Measurements from ENCODE around the gene CSTPP1. TPM values are rescaled to one million over a fixed set of nuclear protein-coding genes. Genes with fewer than 3 reads are reported as not detected.

CSTPP1 gene
- total and polyA plus RNA-seq, 2 of the 4 experiments (the other 2 are of a cell fraction): 22.0 to 35.7 TPM

GRCh38 chr11:47111318-47111804 lies 174.8 kb downstream of the CSTPP1 start:
- Histone ChIP-seq H3K4me3 (ENCODE audit: insufficient read depth, low read depth, low read length) (no peak overlapping the region), H4K8ac (ENCODE audit: low read depth in 2 of 2, low read length in 2 of 2) (no peak overlapping the region), H2BK20ac (ENCODE audit: low read depth, low read length) (no peak overlapping the region), H3K4ac (ENCODE audit: low read depth, low read length) (no peak overlapping the region), H3K4me2 (ENCODE audit: low read depth, low read length) (no peak overlapping the region), H3K9ac (ENCODE audit: low read depth, low read length) (no peak overlapping the region), H3K27me3 (ENCODE audit: control insufficient read depth, insufficient read depth, low read length) (no peaks in the 10 kb centered on the region), H3K14ac (replicated peaks; ENCODE audit: low read depth, low read length) (no peak overlapping the region), H3K9me3 (ENCODE audit: control insufficient read depth, insufficient read depth, low read length) (no peaks in the 10 kb centered on the region), H3K27ac (ENCODE audit: insufficient read depth, low read length) (no peak overlapping the region), H4K20me1 (ENCODE audit: insufficient read depth, low read length) (no peaks in the 10 kb centered on the region), H2AFZ (replicated peaks; ENCODE audit: low read length, poor library complexity) (no peak overlapping the region), H4K91ac (ENCODE audit: insufficient read depth, low read depth, low read length) (no peak overlapping the region), H3K23ac (ENCODE audit: low read depth, low read length) (no peak overlapping the region), H3K56ac (ENCODE audit: extremely low read depth, insufficient read depth, low read length) (no peak overlapping the region), H2AK9ac (replicated peaks; ENCODE audit: low read depth, low read length, poor library complexity) (no peak overlapping the region), H2AK5ac (ENCODE audit: low read depth, low read length) (no peak overlapping the region), H2BK120ac (ENCODE audit: low read depth, low read length) (no peak overlapping the region), H3K18ac (ENCODE audit: low read depth, low read length) (no peak overlapping the region), H3K79me1 (ENCODE audit: low read depth in 1 of 2, low read length in 2 of 2) (peaks cover 3 to 4% of the 10 kb centered on the region in 2 experiments; a peak in 1 of 4 replicates), H3K9me1 (ENCODE audit: insufficient read depth, low read length) (peaks cover 10% of the 10 kb centered on the region; the same call in 1 of the 2 replicates), H3K4me1 (ENCODE audit: control insufficient read depth, insufficient read depth, low read length) (peaks cover 6% of the 10 kb centered on the region), H3K36me3 (ENCODE audit: control insufficient read depth, insufficient read depth, low read length) (no peaks in the 10 kb centered on the region), H2BK5ac (ENCODE audit: low read depth, low read length, poor library complexity, severe bottlenecking) (no peak overlapping the region), H2BK15ac (ENCODE audit: low read depth, low read length) (no peak overlapping the region), H4K5ac (ENCODE audit: low read depth, low read length) (no peak overlapping the region)
- 90% methylated on average over 6 of the region's 8 CpGs; no CpG with 5 or more reads in 1 of the 2 experiments for WGBS, 2 experiments (ENCODE audit: extremely low coverage in 2 of 2, insufficient read length in 1 of 2)
- ChIA-PET CTCF (interaction anchor here (0.6 kb wide), 1 partner anchor 17 kb away, joined by 3 read pairs; no protein-coding TSS in a partner anchor), POLR2A (ENCODE audit: unreplicated experiment) (no interaction called here)
- ATAC-seq (ENCODE audit: low read depth) (no peak), DNase-seq (no peak)
- in situ Hi-C loops (cut with MboI; ENCODE audit: low sequenced_read_pairs) (no loop called here), intact Hi-C loops (cut with micrococcal nuclease) (no loop called here), dilution Hi-C loops (cut with HindIII; ENCODE audit: low sequenced_read_pairs, unreplicated experiment) (no loop called here)
- no TSS peak for BruUV-seq (replicated peaks)
- TF ChIP-seq FOS (IDR thresholded peaks at IDR 0.05; ENCODE audit: low read depth, low read length) (no peak), MAZ (IDR thresholded peaks at IDR 0.05; ENCODE audit: borderline replicate concordance, low read depth, low read length) (no peak), RAD21 (IDR thresholded peaks at IDR 0.05; ENCODE audit: low read length) (no peak), NFE2L2 (IDR thresholded peaks at IDR 0.05; ENCODE audit: low read depth, low read length) (no peak), RFX5 (IDR thresholded peaks at IDR 0.05; ENCODE audit: low read depth, low read length) (no peak), MAFK (IDR thresholded peaks at IDR 0.05; ENCODE audit: low read depth, low read length) (no peak), MXI1 (IDR thresholded peaks at IDR 0.05; ENCODE audit: borderline replicate concordance, low read depth, low read length) (no peak), POLR2A (IDR thresholded peaks at IDR 0.05; ENCODE audit: low read depth, low read length) (no peak), CHD1 (IDR thresholded peaks at IDR 0.05; ENCODE audit: low read depth, low read length) (no peak)
- TF ChIP-seq, protein P1, sequence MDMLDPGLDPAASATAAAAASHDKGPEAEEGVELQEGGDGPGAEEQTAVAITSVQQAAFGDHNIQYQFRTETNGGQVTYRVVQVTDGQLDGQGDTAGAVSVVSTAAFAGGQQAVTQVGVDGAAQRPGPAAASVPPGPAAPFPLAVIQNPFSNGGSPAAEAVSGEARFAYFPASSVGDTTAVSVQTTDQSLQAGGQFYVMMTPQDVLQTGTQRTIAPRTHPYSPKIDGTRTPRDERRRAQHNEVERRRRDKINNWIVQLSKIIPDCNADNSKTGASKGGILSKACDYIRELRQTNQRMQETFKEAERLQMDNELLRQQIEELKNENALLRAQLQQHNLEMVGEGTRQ (IDR thresholded peaks at IDR 0.05; ENCODE audit: low read depth, low read length): no peak
- TF ChIP-seq, protein P2, sequence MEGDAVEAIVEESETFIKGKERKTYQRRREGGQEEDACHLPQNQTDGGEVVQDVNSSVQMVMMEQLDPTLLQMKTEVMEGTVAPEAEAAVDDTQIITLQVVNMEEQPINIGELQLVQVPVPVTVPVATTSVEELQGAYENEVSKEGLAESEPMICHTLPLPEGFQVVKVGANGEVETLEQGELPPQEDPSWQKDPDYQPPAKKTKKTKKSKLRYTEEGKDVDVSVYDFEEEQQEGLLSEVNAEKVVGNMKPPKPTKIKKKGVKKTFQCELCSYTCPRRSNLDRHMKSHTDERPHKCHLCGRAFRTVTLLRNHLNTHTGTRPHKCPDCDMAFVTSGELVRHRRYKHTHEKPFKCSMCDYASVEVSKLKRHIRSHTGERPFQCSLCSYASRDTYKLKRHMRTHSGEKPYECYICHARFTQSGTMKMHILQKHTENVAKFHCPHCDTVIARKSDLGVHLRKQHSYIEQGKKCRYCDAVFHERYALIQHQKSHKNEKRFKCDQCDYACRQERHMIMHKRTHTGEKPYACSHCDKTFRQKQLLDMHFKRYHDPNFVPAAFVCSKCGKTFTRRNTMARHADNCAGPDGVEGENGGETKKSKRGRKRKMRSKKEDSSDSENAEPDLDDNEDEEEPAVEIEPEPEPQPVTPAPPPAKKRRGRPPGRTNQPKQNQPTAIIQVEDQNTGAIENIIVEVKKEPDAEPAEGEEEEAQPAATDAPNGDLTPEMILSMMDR (conservative IDR thresholded peaks at IDR 0.05; ENCODE audit: low read depth, low read length): no peak
